ENCODE data around the gene GPR78.

- TF ChIP-seq CTCF (IDR thresholded peaks at IDR 0.05; ENCODE audit: low read length) (no peak), EZH2 (optimal IDR thresholded peaks at IDR 0.05; ENCODE audit: low read depth, low read length) (no peak)
Measured at GRCh38 chr4:8592366-8593263, 12.4 kb downstream of the GPR78 start, which contains the start of gene CPZ.

Measured in MM.1S (cell line).